ENCODE results near the gene HEPACAM2.

The HEPACAM2 gene

DNA sequence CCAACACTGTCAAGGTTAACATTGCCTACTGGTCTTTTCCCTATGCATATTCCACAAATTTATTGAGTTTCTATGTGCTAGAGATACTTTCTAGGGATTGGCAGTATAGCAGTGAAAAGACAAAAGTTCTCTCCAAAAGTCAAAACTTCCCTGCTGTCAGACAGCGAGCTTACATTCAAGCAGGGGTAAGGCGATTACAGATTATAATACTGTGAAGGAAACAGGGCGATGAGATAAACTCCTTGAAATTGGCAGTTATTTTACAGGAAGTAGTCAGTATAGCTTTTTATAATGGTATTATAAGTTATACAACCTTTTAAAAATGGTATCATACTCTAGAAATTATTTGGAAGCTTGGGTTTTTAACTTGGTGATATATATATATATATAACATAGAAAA, 15.8 kb upstream of the HEPACAM2 start:
- no peak overlapping the region for H3K4me3 ChIP-seq (replicated peaks in 1 of 2; ENCODE audit: low read depth in 2 of 2, low read length in 2 of 2)
- DNase-seq (ENCODE audit: low read depth in 2 of 2): no peak
- TF ChIP-seq, protein P1, sequence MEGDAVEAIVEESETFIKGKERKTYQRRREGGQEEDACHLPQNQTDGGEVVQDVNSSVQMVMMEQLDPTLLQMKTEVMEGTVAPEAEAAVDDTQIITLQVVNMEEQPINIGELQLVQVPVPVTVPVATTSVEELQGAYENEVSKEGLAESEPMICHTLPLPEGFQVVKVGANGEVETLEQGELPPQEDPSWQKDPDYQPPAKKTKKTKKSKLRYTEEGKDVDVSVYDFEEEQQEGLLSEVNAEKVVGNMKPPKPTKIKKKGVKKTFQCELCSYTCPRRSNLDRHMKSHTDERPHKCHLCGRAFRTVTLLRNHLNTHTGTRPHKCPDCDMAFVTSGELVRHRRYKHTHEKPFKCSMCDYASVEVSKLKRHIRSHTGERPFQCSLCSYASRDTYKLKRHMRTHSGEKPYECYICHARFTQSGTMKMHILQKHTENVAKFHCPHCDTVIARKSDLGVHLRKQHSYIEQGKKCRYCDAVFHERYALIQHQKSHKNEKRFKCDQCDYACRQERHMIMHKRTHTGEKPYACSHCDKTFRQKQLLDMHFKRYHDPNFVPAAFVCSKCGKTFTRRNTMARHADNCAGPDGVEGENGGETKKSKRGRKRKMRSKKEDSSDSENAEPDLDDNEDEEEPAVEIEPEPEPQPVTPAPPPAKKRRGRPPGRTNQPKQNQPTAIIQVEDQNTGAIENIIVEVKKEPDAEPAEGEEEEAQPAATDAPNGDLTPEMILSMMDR (IDR thresholded peaks at IDR 0.05; ENCODE audit: low read depth, low read length): no peak

DNA sequence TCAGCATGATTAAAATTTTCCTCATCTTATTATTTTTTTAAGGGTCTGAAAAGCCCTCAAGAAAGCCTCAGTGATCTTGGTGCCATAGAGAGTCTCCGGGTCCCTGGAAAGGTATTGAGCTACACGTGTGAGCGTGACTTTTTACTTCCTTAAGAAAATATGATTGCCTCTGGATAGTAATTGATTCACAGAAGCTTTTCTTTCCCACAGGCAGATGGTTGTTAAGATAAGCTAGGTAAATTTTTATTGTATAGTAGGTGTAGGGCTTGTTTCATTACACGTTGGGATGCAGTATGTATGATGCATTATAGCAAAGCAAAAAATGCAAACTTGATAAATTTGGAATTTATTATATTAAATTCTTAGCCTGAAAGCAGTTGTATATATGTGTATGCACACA, 13.6 kb upstream of the HEPACAM2 start:
- no peak for DNase-seq (ENCODE audit: low read depth in 2 of 2)
- TF ChIP-seq, protein P1 (IDR thresholded peaks at IDR 0.05; ENCODE audit: low read depth, low read length): no peak
- no peak overlapping the region for H3K4me3 ChIP-seq (replicated peaks in 1 of 2; ENCODE audit: low read depth in 2 of 2, low read length in 2 of 2)

DNA sequence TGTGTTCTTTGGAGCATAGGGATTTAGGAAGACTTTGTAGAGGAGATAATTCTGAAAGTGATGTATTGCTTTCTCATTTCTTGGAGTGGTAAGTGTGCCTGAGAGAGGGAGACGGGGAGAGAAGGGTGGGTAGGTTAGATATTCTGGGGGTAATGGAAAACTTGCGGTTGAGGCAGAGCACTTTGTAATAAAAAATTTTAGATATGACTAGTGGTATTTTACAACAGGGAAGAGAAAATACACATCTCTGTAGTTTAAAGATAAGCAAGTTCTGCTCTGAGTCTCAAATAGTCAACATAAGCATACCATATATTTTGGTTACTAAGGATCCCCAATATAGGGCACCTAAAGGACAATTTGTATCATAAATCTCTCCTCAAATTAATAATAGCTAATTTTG, 12.5 kb upstream of the HEPACAM2 start:
- no peak overlapping the region for H3K4me3 ChIP-seq (replicated peaks in 1 of 2; ENCODE audit: low read depth in 2 of 2, low read length in 2 of 2)
- DNase-seq (ENCODE audit: low read depth in 2 of 2): no peak
- TF ChIP-seq, protein P1 (IDR thresholded peaks at IDR 0.05; ENCODE audit: low read depth, low read length): no peak

DNA sequence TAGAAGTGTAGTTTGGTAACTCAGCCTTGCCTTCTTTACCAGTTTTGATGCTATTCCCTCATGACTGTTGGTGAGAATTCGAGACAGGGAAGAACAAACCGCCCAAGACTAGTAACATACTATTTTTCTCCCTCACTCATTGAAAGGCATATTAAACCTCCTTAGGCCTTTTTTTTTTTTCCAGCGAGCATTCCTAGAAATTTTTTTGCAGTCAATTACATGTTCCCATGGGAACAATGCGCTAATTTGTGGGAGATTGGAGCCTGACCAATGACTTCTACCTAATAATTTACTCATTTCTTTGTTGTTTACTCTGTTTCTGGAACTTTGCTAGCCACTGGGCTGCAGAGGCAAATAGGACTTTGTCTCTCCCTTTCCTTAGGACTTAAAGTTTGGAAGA, 11.9 kb upstream of the HEPACAM2 start:
- H3K4me3 ChIP-seq (replicated peaks in 1 of 2; ENCODE audit: low read depth in 2 of 2, low read length in 2 of 2): no peak overlapping the region
- no peak for DNase-seq (ENCODE audit: low read depth in 2 of 2)
- TF ChIP-seq, protein P1 (IDR thresholded peaks at IDR 0.05; ENCODE audit: low read depth, low read length): no peak

- TF ChIP-seq, protein P1 (IDR thresholded peaks at IDR 0.05; ENCODE audit: low read depth, low read length): no peak
- DNase-seq (ENCODE audit: low read depth in 2 of 2): no peak
- no peak overlapping the region for H3K4me3 ChIP-seq (replicated peaks in 1 of 2; ENCODE audit: low read depth in 2 of 2, low read length in 2 of 2)
Observed at GRCh38 chr7:93235541-93235940, 9.3 kb upstream of the HEPACAM2 start.

DNA sequence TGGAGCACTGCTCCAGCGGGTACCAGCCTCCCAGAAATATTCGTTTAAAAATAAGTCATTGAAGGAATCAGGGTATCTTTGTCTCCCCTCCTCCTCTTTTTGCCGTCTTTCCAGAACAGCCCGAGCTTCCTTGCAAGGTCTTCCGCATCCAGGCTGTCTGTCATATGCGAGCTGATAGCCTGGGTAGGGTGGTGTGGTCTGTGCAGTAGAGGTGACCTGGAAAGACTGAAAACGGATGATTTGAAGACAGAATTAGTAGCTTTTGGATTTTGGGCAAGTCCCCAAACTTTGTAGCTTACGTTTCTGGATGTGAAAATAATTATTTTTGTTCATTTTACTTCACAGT, 6.4 kb upstream of the HEPACAM2 start:
- TF ChIP-seq, protein P1 (IDR thresholded peaks at IDR 0.05; ENCODE audit: low read depth, low read length): no peak
- peak in 1 of 2 donors; percentile 4 for DNase-seq (ENCODE audit: low read depth in 2 of 2)
- H3K4me3 ChIP-seq (replicated peaks in 1 of 2; ENCODE audit: low read depth in 2 of 2, low read length in 2 of 2): peak overlapping the region; percentile 77 to 91

Data from cardiac fibroblast (primary cell).